Kidney (tissue), 14 donors: ENCODE results near the gene TRAPPC5. TPM values are rescaled to one million over a fixed set of nuclear protein-coding genes. Genes with fewer than 3 reads are reported as not detected.

ENCODE experiments used
- DNase-seq, 5 donors: peaks; one replicate each; pipeline ENCODE4 v3.0.0-alpha.2; 2013 to 2020
- FAIRE-seq: peaks from 2 replicates; lab custom pipeline; 2012; peaks lifted over from hg19 to GRCh38; lab: Jason Lieb, UNC
- H3K27ac ChIP-seq, 2 donors: one replicate each; pipeline ENCODE4 v1.7.0; 2013; ENCODE audit warnings: low read depth in 2 of 2, low read length in 2 of 2, inconsistent platforms in 1 of 2
- H3K27me3 ChIP-seq: one replicate; pipeline ENCODE4 v1.7.1; 2013; ENCODE audit warnings: low read length, inconsistent platforms; ENCODE audit not compliant: control insufficient read depth, insufficient read depth
- H3K36me3 ChIP-seq, 3 donors: one replicate each; pipeline versions ENCODE4 v1.7.0 to v1.7.1; 2013; ENCODE audit warnings: low read length in 3 of 3, control low read depth in 1 of 3, inconsistent platforms in 1 of 3; ENCODE audit not compliant: insufficient read depth in 3 of 3, control insufficient read depth in 2 of 3
- H3K4me1 ChIP-seq, 3 donors: one replicate each; pipeline versions ENCODE4 v1.7.0 to v1.7.1; 2013; ENCODE audit warnings: low read length in 3 of 3, inconsistent platforms in 1 of 3, low read depth in 1 of 3; ENCODE audit not compliant: control insufficient read depth in 2 of 3, insufficient read depth in 2 of 3
- H3K4me3 ChIP-seq, 3 donors: one replicate each; pipeline versions ENCODE4 v1.7.0 to v1.8.1; 2013; ENCODE audit warnings: low read length in 3 of 3, control low read depth in 1 of 3, inconsistent platforms in 1 of 3
- H3K9ac ChIP-seq, 3 donors: one replicate each; pipeline versions ENCODE4 v1.7.0 to v1.7.1; 2013; ENCODE audit warnings: low read length in 3 of 3, control low read depth in 1 of 3, inconsistent platforms in 1 of 3
- H3K9me3 ChIP-seq, 3 donors: one replicate each; pipeline versions ENCODE4 v1.7.0 to v1.7.1; 2013; ENCODE audit warnings: low read length in 3 of 3, control low read depth in 1 of 3, inconsistent platforms in 1 of 3; ENCODE audit not compliant: control insufficient read depth in 2 of 3, insufficient read depth in 1 of 3
- CTCF ChIP-seq: IDR thresholded peaks from 3 replicates; pipeline ENCODE4 v1.5.1; 2012; ENCODE audit warnings: mild to moderate bottlenecking, moderate library complexity, borderline replicate concordance; ENCODE audit not compliant: insufficient read depth; ENCODE audit errors: extremely low read depth
- intact Hi-C: fragments of 100-400 bp; cut with DNase I; formaldehyde crosslinking; loops from one replicate; pipeline ENCODE4 v1.11.1; 2022
- polyA plus RNA-seq: library from polyadenylated mRNA; stranded (reverse); fragments of 350-450 nt; fragmentation: Illumina TruSeq; extraction: RNeasy Lipid Tissue Mini Kit (QIAGEN cat#74804); gene quantifications from one replicate; pipeline ENCODE4 v1.2.3, GENCODE V29; 2014; ENCODE audit warnings: low read depth, low replicate concordance; ENCODE audit not compliant: insufficient read depth
- total RNA-seq: library from RNA; stranded (reverse); fragmentation: NEBNext Ultra II Directional; extraction: Animal tissue kit (Norgen Biotek cat#: 25700); gene quantifications from one replicate; pipeline ENCODE4 v1.2.1, GENCODE V29; 2021
- donor health status: control.
- donor health status: control.
- donor health status: control.
- donor health status: control.
- donor health status: control.
- donor health status: DM: yes; HTN: yes; CAD: no.
- donor health status: Normal renal cell carcinoma (clear cell type).

TRAPPC5 gene
- total and polyA plus RNA-seq, 2 donors from 2014 or later, result 82.6 to 222 TPM

GRCh38 chr19:7710616-7711015 lies 30.0 kb downstream of the TRAPPC5 start:
- Histone ChIP-seq H3K9ac (no peak overlapping the region), H3K27ac (no peak overlapping the region), H3K36me3 (no peaks in the 10 kb centered on the region), H3K9me3 (no peaks in the 10 kb centered on the region), H3K4me3 (no peak overlapping the region), H3K4me1 (no peaks in the 10 kb centered on the region), H3K27me3 (no peaks in the 10 kb centered on the region)
- DNase-seq (no peak), FAIRE-seq (no peak)
- no peak for TF ChIP-seq CTCF
- intact Hi-C loops, result no loop called here

- intact Hi-C loops, result no loop called here
- Histone ChIP-seq H3K4me1 (no peaks in the 10 kb centered on the region), H3K36me3 (no peaks in the 10 kb centered on the region), H3K9me3 (peaks cover 0 to 4% (median 2%) of the 10 kb centered on the region in 3 donors), H3K4me3 (no peak overlapping the region), H3K27ac (no peak overlapping the region), H3K27me3 (no peaks in the 10 kb centered on the region), H3K9ac (no peak overlapping the region)
- DNase-seq (no peak), FAIRE-seq (no peak)
- no peak for TF ChIP-seq CTCF
These were observed 35.0 kb downstream of the TRAPPC5 start for GRCh38 chr19:7715671-7716070.

- FAIRE-seq, result no peak
- no peak overlapping the region for H3K4me3 ChIP-seq
- no peak for TF ChIP-seq CTCF
These were observed 36.1 kb downstream of the TRAPPC5 start for GRCh38 chr19:7716762-7717161.

GRCh38 chr19:7718668-7719067 lies 38.0 kb downstream of the TRAPPC5 start:
- DNase-seq, result no peak
- H3K4me3 ChIP-seq, result no peak overlapping the region
- intact Hi-C loops, result no loop called here
- H3K36me3 ChIP-seq, result no peaks in the 10 kb centered on the region
- no peaks in the 10 kb centered on the region for H3K27me3 ChIP-seq
- no peaks in the 10 kb centered on the region for H3K4me1 ChIP-seq
- H3K27ac ChIP-seq, result no peak overlapping the region
- no peak for TF ChIP-seq CTCF
- H3K9ac ChIP-seq, result no peak overlapping the region
- H3K9me3 ChIP-seq, result peaks cover 0 to 4% (median 2%) of the 10 kb centered on the region in 3 donors
- no peak for FAIRE-seq

More at GRCh38 chr19:7716762-7717161, 36.1 kb downstream of the TRAPPC5 start:
- Histone ChIP-seq H3K27ac (no peak overlapping the region), H3K9me3 (peaks cover 0 to 4% (median 2%) of the 10 kb centered on the region in 3 donors), H3K4me1 (no peaks in the 10 kb centered on the region), H3K9ac (no peak overlapping the region), H3K36me3 (no peaks in the 10 kb centered on the region), H3K27me3 (no peaks in the 10 kb centered on the region)
- intact Hi-C loops, result no loop called here
- DNase-seq, result no peak
